Stimulated activated CD8-positive, alpha-beta memory T cell treated with anti-CD3 and anti-CD28 coated beads, Interleukin-7, amount 100 ng/mL, for 48 hours (primary cell): ENCODE results near the gene AOAH.
"Not testable (repeated sequence)": the region's sequence is repeated elsewhere in the genome, so short reads cannot be mapped to it uniquely, and the experiment has no call there.

Experiments used
- DNase-seq, 2 donors: peaks; one replicate each; pipeline ENCODE4 v3.0.0-alpha.2; 2020; ENCODE audit warnings: low read depth in 1 of 2; ENCODE audit errors: extremely low read depth in 1 of 2

The AOAH gene

GRCh38 chr7:36475381-36475780 is 248.9 kb downstream of the AOAH start:
- DNase-seq, result peak in 1 of 2 donors; percentile 34

- no peak for DNase-seq
These were observed 249.3 kb downstream of the AOAH start for GRCh38 chr7:36475011-36475342.

GRCh38 chr7:36474283-36475010 is 249.8 kb downstream of the AOAH start:
- DNase-seq, result no peak

- DNase-seq, result peak in 1 of 2 donors; percentile 10
These were observed 250.6 kb downstream of the AOAH start for GRCh38 chr7:36473454-36474282.

- no peak for DNase-seq
These were observed 252.1 kb downstream of the AOAH start for GRCh38 chr7:36472141-36472729.

GRCh38 chr7:36469236-36469635 is 255.1 kb downstream of the AOAH start:
- DNase-seq, result no peak

GRCh38 chr7:36468370-36469101 is 255.8 kb downstream of the AOAH start:
- no peak for DNase-seq

- not testable (repeated sequence) for DNase-seq
These were observed 258.3 kb downstream of the AOAH start for GRCh38 chr7:36466001-36466400.

GRCh38 chr7:36464271-36464670 is 260.0 kb downstream of the AOAH start:
- DNase-seq, result no peak
